Activated CD4-positive, alpha-beta T cell treated with anti-CD3 and anti-CD28 coated beads, Interleukin-2, amount 10 ng/mL, durations not matched to agents 24 days and 14 days (primary cell): Measurements from ENCODE around the gene UMAD1. TPM values are rescaled to one million over a fixed set of nuclear protein-coding genes. Genes with fewer than 3 reads are reported as not detected.
A peak's percentile ranks its signal among the peaks of the same experiment; 100 is the strongest.
"Not testable (repeated sequence)": the region's sequence is repeated elsewhere in the genome, so short reads cannot be mapped to it uniquely, and the experiment has no call there.

Experiments
- DNase-seq: peaks from one replicate; pipeline ENCODE4 v3.0.0; 2022
- H3K27ac Mint-ChIP-seq: one replicate; pipeline ENCODE4 v1.8.0; 2022; ENCODE audit warnings: mild to moderate bottlenecking, mixed read lengths
- H3K27me3 Mint-ChIP-seq: one replicate; pipeline ENCODE4 v1.8.0; 2022; ENCODE audit warnings: mixed read lengths
- H3K36me3 Mint-ChIP-seq: one replicate; pipeline ENCODE4 v1.8.0; 2022; ENCODE audit warnings: low read depth, mild to moderate bottlenecking, mixed read lengths
- H3K4me1 Mint-ChIP-seq: one replicate; pipeline ENCODE4 v1.8.0; 2021; ENCODE audit warnings: mixed read lengths
- H3K4me3 Mint-ChIP-seq: one replicate; pipeline ENCODE4 v1.8.0; 2022; ENCODE audit warnings: mild to moderate bottlenecking, moderate library complexity, mixed read lengths
- H3K9me3 Mint-ChIP-seq: one replicate; pipeline ENCODE4 v1.8.0; 2021; ENCODE audit warnings: mixed read lengths
- intact Hi-C: fragments of 100-400 bp; cut with micrococcal nuclease; formaldehyde crosslinking; loops from one replicate; pipeline ENCODE4 v1.15.1; 2023
- total RNA-seq: library from RNA; stranded (reverse); gene quantifications from 2 replicates; pipeline ENCODE4 v1.2.3, GENCODE V29; 2022

UMAD1 gene
- total RNA-seq, 1 donor from 2014 or later: 11.8 TPM

- peak; percentile 26 for DNase-seq
- Mint-ChIP-seq H3K9me3 (peaks cover 6% of the 10 kb centered on the region), H3K36me3 (peaks cover 9% of the 10 kb centered on the region), H3K4me3 (no peak overlapping the region), H3K4me1 (peaks cover 5% of the 10 kb centered on the region), H3K27ac (no peak overlapping the region), H3K27me3 (no peaks in the 10 kb centered on the region)
- intact Hi-C loops: no loop called here
These were observed 23.7 kb downstream of the UMAD1 start for GRCh38 chr7:7664291-7664690.

- no peak for DNase-seq
- H3K27ac Mint-ChIP-seq: no peak overlapping the region
- peaks cover 6% of the 10 kb centered on the region for H3K9me3 Mint-ChIP-seq
- intact Hi-C loops: no loop called here
- H3K36me3 Mint-ChIP-seq: peaks cover 3% of the 10 kb centered on the region
- H3K4me3 Mint-ChIP-seq: no peak overlapping the region
- H3K27me3 Mint-ChIP-seq: no peaks in the 10 kb centered on the region
- H3K4me1 Mint-ChIP-seq: peaks cover 5% of the 10 kb centered on the region
These were observed 24.5 kb downstream of the UMAD1 start for GRCh38 chr7:7665031-7665430.

- peak; percentile 24 for DNase-seq
These were observed 26.6 kb downstream of the UMAD1 start for GRCh38 chr7:7667187-7667586.

GRCh38 chr7:7668706-7669105, 28.2 kb downstream of the UMAD1 start:
- Mint-ChIP-seq H3K4me3 (no peak overlapping the region), H3K9me3 (peaks cover 15% of the 10 kb centered on the region), H3K4me1 (peaks cover 22% of the 10 kb centered on the region), H3K36me3 (peaks cover 17% of the 10 kb centered on the region), H3K27me3 (no peaks in the 10 kb centered on the region), H3K27ac (no peak overlapping the region)
- peak; percentile 52 for DNase-seq
- intact Hi-C loops: no loop called here

More at GRCh38 chr7:7667187-7667586, 26.6 kb downstream of the UMAD1 start:
- intact Hi-C loops: no loop called here
- H3K27me3 Mint-ChIP-seq: no peaks in the 10 kb centered on the region
- H3K4me3 Mint-ChIP-seq: no peak overlapping the region
- H3K36me3 Mint-ChIP-seq: peaks cover 7% of the 10 kb centered on the region
- H3K4me1 Mint-ChIP-seq: peaks cover 11% of the 10 kb centered on the region
- H3K9me3 Mint-ChIP-seq: peaks cover 11% of the 10 kb centered on the region
- H3K27ac Mint-ChIP-seq: no peak overlapping the region

GRCh38 chr7:7670490-7670889, 29.9 kb downstream of the UMAD1 start:
- H3K27me3 Mint-ChIP-seq: no peaks in the 10 kb centered on the region
- intact Hi-C loops: no loop called here

GRCh38 chr7:7671361-7671760, 30.8 kb downstream of the UMAD1 start:
- peak; percentile 8 for DNase-seq
- peaks cover 27% of the 10 kb centered on the region for H3K36me3 Mint-ChIP-seq
- intact Hi-C loops: loop anchor here (1.0 kb wide), 2 partner anchors 31 to 48 kb away; partner anchors contain the start of gene UMAD1
- peak overlapping the region; percentile 2 for H3K4me3 Mint-ChIP-seq
- peaks cover 29% of the 10 kb centered on the region for H3K4me1 Mint-ChIP-seq
- peaks cover 15% of the 10 kb centered on the region for H3K9me3 Mint-ChIP-seq
- H3K27ac Mint-ChIP-seq: peak overlapping the region; percentile 72
- H3K27me3 Mint-ChIP-seq: no peaks in the 10 kb centered on the region

More at GRCh38 chr7:7670490-7670889, 29.9 kb downstream of the UMAD1 start:
- H3K4me1 Mint-ChIP-seq: peaks cover 26% of the 10 kb centered on the region
- peaks cover 15% of the 10 kb centered on the region for H3K9me3 Mint-ChIP-seq
- H3K36me3 Mint-ChIP-seq: peaks cover 23% of the 10 kb centered on the region
- no peak overlapping the region for H3K4me3 Mint-ChIP-seq
- H3K27ac Mint-ChIP-seq: no peak overlapping the region
- peak; percentile 48 for DNase-seq

GRCh38 chr7:7672545-7673239, 32.1 kb downstream of the UMAD1 start:
- Mint-ChIP-seq H3K9me3 (peaks cover 15% of the 10 kb centered on the region), H3K27ac (peak overlapping the region; percentile 72), H3K4me1 (peaks cover 29% of the 10 kb centered on the region), H3K27me3 (no peaks in the 10 kb centered on the region), H3K36me3 (peaks cover 30% of the 10 kb centered on the region), H3K4me3 (peak overlapping the region; percentile 55)
- intact Hi-C loops: loop anchor here (2.0 kb wide), 1 partner anchor 462 kb away; no protein-coding TSS in a partner anchor
- DNase-seq: peak; percentile 50

GRCh38 chr7:7673240-7673550, 32.6 kb downstream of the UMAD1 start:
- intact Hi-C loops: loop anchor here (2.0 kb wide), 1 partner anchor 462 kb away; no protein-coding TSS in a partner anchor
- H3K36me3 Mint-ChIP-seq: peaks cover 35% of the 10 kb centered on the region
- H3K4me3 Mint-ChIP-seq: peak overlapping the region; percentile 55

GRCh38 chr7:7675686-7676085, 35.1 kb downstream of the UMAD1 start:
- peaks cover 31% of the 10 kb centered on the region for H3K36me3 Mint-ChIP-seq
- no peak overlapping the region for H3K4me3 Mint-ChIP-seq
- H3K27ac Mint-ChIP-seq: peak overlapping the region; percentile 17
- intact Hi-C loops: no loop called here
- peak; percentile 60 for DNase-seq
- H3K4me1 Mint-ChIP-seq: peaks cover 32% of the 10 kb centered on the region
- peaks cover 10% of the 10 kb centered on the region for H3K9me3 Mint-ChIP-seq
- H3K27me3 Mint-ChIP-seq: no peaks in the 10 kb centered on the region

More at GRCh38 chr7:7673240-7673550, 32.6 kb downstream of the UMAD1 start:
- Mint-ChIP-seq H3K9me3 (peaks cover 18% of the 10 kb centered on the region), H3K4me1 (peaks cover 29% of the 10 kb centered on the region), H3K27me3 (no peaks in the 10 kb centered on the region), H3K27ac (peak overlapping the region; percentile 72)
- peak; percentile 58 for DNase-seq

- DNase-seq: peak; percentile 31
- not testable (repeated sequence) for H3K27me3 Mint-ChIP-seq, H3K9me3 Mint-ChIP-seq, H3K4me3 Mint-ChIP-seq, H3K27ac Mint-ChIP-seq
- peaks cover 15% of the 10 kb centered on the region for H3K36me3 Mint-ChIP-seq
- intact Hi-C loops: loop anchor here (2.0 to 5.0 kb wide), 3 partner anchors 39 to 618 kb away; partner anchors contain the start of gene UMAD1
- peaks cover 13% of the 10 kb centered on the region for H3K4me1 Mint-ChIP-seq
These were observed 39.1 kb downstream of the UMAD1 start for GRCh38 chr7:7679640-7680039.

GRCh38 chr7:7681191-7681935, 40.8 kb downstream of the UMAD1 start:
- H3K4me3 Mint-ChIP-seq: no peak overlapping the region

GRCh38 chr7:7681936-7682329, 41.4 kb downstream of the UMAD1 start:
- H3K4me1 Mint-ChIP-seq: peaks cover 13% of the 10 kb centered on the region
- H3K27ac Mint-ChIP-seq: no peak overlapping the region
- H3K36me3 Mint-ChIP-seq: peaks cover 8% of the 10 kb centered on the region
- no peaks in the 10 kb centered on the region for H3K27me3 Mint-ChIP-seq
- H3K9me3 Mint-ChIP-seq: peaks cover 3% of the 10 kb centered on the region
- intact Hi-C loops: loop anchor here (1.0 to 5.0 kb wide), 6 partner anchors 41 to 615 kb away; partner anchors contain the start of gene UMAD1
- DNase-seq: no peak
- H3K4me3 Mint-ChIP-seq: no peak overlapping the region

More at GRCh38 chr7:7681191-7681935, 40.8 kb downstream of the UMAD1 start:
- DNase-seq: peak; percentile 84
- Mint-ChIP-seq H3K27me3 (no peaks in the 10 kb centered on the region), H3K9me3 (peaks cover 3% of the 10 kb centered on the region), H3K36me3 (peaks cover 8% of the 10 kb centered on the region), H3K27ac (no peak overlapping the region), H3K4me1 (peaks cover 8% of the 10 kb centered on the region)
- intact Hi-C loops: loop anchor here (1.0 to 5.0 kb wide), 6 partner anchors 41 to 616 kb away; partner anchors contain the start of gene UMAD1

GRCh38 chr7:7682861-7683260, 42.3 kb downstream of the UMAD1 start:
- Mint-ChIP-seq H3K27ac (no peak overlapping the region), H3K27me3 (no peaks in the 10 kb centered on the region), H3K4me1 (peaks cover 16% of the 10 kb centered on the region), H3K9me3 (peaks cover 2% of the 10 kb centered on the region), H3K36me3 (peaks cover 3% of the 10 kb centered on the region), H3K4me3 (no peak overlapping the region)
- DNase-seq: no peak
- intact Hi-C loops: loop anchor here (5.0 kb wide), 2 partner anchors 354 to 614 kb away; no protein-coding TSS in a partner anchor
